ENCODE results near the gene FBP2. TPM values are rescaled to one million over a fixed set of nuclear protein-coding genes. Genes with fewer than 3 reads are reported as not detected.

FBP2 gene
- total and polyA plus RNA-seq, 2 of the 8 experiments (the other 6 are each of a cell fraction or from before 2014, with no cell fraction given), result not detected

DNA sequence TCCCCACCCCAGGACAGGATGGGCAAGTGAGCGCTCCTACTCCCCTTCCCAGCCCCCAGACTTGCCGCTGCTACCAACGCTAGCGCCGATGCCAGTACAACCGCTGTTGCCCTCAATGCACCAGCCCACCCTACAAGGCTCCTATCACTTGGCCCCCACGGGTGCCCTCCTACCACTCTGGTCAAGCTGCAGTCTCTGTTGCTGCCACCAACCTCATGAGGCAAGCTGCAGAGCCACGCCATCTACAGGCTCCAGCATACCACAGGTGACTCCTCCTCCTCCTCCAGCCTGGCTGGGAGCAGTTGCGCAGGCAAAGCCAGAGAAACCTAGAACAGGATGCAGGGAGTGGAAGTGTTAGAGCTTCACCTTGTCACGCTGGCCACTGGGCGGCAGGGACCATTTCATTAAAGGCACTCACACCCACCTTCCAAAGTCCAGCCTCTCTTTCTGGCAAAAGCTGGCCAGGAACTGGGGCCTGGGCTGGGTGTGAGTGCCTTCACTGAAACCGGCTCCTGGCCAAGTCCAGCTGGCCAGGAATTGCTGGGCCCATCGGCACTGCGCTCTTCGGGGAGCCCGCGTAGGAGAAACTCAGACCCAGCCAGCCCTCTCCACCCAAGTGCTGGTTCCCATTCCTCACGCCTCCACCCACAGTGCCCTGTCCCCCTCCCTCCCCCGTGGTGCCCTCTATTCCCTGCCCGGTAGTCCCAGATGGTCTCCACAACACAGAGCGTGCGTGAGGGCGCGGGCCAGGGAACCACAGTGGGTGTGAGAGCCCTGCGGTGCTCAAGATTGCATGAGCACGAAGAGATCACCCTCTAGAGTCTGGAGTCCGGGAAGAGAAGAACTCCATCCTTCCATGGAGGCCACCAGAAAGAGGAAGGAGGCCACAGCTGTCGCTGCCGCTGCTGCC lies 40.3 kb downstream of the FBP2 start (continued):
- TF ChIP-seq, protein P1, sequence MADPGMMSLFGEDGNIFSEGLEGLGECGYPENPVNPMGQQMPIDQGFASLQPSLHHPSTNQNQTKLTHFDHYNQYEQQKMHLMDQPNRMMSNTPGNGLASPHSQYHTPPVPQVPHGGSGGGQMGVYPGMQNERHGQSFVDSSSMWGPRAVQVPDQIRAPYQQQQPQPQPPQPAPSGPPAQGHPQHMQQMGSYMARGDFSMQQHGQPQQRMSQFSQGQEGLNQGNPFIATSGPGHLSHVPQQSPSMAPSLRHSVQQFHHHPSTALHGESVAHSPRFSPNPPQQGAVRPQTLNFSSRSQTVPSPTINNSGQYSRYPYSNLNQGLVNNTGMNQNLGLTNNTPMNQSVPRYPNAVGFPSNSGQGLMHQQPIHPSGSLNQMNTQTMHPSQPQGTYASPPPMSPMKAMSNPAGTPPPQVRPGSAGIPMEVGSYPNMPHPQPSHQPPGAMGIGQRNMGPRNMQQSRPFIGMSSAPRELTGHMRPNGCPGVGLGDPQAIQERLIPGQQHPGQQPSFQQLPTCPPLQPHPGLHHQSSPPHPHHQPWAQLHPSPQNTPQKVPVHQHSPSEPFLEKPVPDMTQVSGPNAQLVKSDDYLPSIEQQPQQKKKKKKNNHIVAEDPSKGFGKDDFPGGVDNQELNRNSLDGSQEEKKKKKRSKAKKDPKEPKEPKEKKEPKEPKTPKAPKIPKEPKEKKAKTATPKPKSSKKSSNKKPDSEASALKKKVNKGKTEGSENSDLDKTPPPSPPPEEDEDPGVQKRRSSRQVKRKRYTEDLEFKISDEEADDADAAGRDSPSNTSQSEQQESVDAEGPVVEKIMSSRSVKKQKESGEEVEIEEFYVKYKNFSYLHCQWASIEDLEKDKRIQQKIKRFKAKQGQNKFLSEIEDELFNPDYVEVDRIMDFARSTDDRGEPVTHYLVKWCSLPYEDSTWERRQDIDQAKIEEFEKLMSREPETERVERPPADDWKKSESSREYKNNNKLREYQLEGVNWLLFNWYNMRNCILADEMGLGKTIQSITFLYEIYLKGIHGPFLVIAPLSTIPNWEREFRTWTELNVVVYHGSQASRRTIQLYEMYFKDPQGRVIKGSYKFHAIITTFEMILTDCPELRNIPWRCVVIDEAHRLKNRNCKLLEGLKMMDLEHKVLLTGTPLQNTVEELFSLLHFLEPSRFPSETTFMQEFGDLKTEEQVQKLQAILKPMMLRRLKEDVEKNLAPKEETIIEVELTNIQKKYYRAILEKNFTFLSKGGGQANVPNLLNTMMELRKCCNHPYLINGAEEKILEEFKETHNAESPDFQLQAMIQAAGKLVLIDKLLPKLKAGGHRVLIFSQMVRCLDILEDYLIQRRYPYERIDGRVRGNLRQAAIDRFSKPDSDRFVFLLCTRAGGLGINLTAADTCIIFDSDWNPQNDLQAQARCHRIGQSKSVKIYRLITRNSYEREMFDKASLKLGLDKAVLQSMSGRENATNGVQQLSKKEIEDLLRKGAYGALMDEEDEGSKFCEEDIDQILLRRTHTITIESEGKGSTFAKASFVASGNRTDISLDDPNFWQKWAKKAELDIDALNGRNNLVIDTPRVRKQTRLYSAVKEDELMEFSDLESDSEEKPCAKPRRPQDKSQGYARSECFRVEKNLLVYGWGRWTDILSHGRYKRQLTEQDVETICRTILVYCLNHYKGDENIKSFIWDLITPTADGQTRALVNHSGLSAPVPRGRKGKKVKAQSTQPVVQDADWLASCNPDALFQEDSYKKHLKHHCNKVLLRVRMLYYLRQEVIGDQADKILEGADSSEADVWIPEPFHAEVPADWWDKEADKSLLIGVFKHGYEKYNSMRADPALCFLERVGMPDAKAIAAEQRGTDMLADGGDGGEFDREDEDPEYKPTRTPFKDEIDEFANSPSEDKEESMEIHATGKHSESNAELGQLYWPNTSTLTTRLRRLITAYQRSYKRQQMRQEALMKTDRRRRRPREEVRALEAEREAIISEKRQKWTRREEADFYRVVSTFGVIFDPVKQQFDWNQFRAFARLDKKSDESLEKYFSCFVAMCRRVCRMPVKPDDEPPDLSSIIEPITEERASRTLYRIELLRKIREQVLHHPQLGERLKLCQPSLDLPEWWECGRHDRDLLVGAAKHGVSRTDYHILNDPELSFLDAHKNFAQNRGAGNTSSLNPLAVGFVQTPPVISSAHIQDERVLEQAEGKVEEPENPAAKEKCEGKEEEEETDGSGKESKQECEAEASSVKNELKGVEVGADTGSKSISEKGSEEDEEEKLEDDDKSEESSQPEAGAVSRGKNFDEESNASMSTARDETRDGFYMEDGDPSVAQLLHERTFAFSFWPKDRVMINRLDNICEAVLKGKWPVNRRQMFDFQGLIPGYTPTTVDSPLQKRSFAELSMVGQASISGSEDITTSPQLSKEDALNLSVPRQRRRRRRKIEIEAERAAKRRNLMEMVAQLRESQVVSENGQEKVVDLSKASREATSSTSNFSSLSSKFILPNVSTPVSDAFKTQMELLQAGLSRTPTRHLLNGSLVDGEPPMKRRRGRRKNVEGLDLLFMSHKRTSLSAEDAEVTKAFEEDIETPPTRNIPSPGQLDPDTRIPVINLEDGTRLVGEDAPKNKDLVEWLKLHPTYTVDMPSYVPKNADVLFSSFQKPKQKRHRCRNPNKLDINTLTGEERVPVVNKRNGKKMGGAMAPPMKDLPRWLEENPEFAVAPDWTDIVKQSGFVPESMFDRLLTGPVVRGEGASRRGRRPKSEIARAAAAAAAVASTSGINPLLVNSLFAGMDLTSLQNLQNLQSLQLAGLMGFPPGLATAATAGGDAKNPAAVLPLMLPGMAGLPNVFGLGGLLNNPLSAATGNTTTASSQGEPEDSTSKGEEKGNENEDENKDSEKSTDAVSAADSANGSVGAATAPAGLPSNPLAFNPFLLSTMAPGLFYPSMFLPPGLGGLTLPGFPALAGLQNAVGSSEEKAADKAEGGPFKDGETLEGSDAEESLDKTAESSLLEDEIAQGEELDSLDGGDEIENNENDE (IDR thresholded peaks at IDR 0.05; ENCODE audit: insufficient replicate concordance, low read length), result no peak
- TF ChIP-seq JUND (IDR thresholded peaks at IDR 0.05; ENCODE audit: low read length) (no peak), CBX8 (IDR thresholded peaks at IDR 0.05; ENCODE audit: borderline replicate concordance, low read depth, low read length) (no peak), KDM4A (IDR thresholded peaks at IDR 0.05; ENCODE audit: low read depth, low read length, severe bottlenecking) (no peak), RFX5 (IDR thresholded peaks at IDR 0.05; ENCODE audit: borderline replicate concordance, low read depth, low read length) (no peak), TBP (IDR thresholded peaks at IDR 0.05; ENCODE audit: low read depth, low read length) (no peak), CEBPB (IDR thresholded peaks at IDR 0.05; ENCODE audit: low read depth, low read length) (no peak), CHD1 (IDR thresholded peaks at IDR 0.05; ENCODE audit: low read depth, low read length) (no peak), CHD2 (IDR thresholded peaks at IDR 0.05; ENCODE audit: low read length) (no peak), PHF8 (conservative IDR thresholded peaks at IDR 0.05; ENCODE audit: low read depth, low read length) (no peak)

Measured in H1 (cell line).